ENCODE results near the gene PRKCH. TPM values are rescaled to one million over a fixed set of nuclear protein-coding genes. Genes with fewer than 3 reads are reported as not detected.

PRKCH gene
- total and polyA plus RNA-seq, 10 of the 15 experiments (the other 5 are each of a cell fraction or from before 2014, with no cell fraction given): 10.7 to 140 (median 33.2) TPM

GRCh38 chr14:61438860-61439765, 117.7 kb downstream of the PRKCH start:
- peak overlapping the region; percentile 54 for H3K4me3 ChIP-seq
- peaks cover 40% of the 10 kb centered on the region for H3K4me1 ChIP-seq (ENCODE audit: control insufficient read depth, insufficient read depth, low read length)
- peak overlapping the region; percentile 84 for H3K4me2 ChIP-seq (ENCODE audit: control insufficient read depth, insufficient read depth)
- POLR2A ChIA-PET: interaction anchor here (1.0 to 9.4 kb wide), 5 partner anchors 36 to 117 kb away, joined by 3 to 66 read pairs (median 4); partner anchors contain the start of gene PRKCH
- intact Hi-C loops (cut with micrococcal nuclease; ENCODE audit: unreplicated experiment) (loop anchor here (1.0 to 5.0 kb wide), 4 partner anchors 51 to 142 kb away; no protein-coding TSS in a partner anchor), in situ Hi-C loops (cut with MboI) (loop anchor here (25.0 kb wide), 1 partner anchor 127 kb away; the partner anchor contains the start of gene PRKCH)
- SMC1A ChIA-PET (ENCODE audit: uncharacterized antibody, unreplicated experiment): interaction anchor here (0.7 to 9.8 kb wide), 14 partner anchors 11 to 139 kb away, joined by 3 to 66 read pairs (median 8); no protein-coding TSS in a partner anchor
- FAIRE-seq (peak; percentile 57), ATAC-seq (peak; percentile 74), DNase-seq (ENCODE audit: low read depth, low spot score) (peak; percentile 90)
- H3K27ac ChIP-seq (ENCODE audit: control insufficient read depth, insufficient read depth): peak overlapping the region; percentile 93
- no peaks in the 10 kb centered on the region for H4K20me1 ChIP-seq (ENCODE audit: control insufficient read depth, insufficient read depth)
- RAD21 ChIA-PET (ENCODE audit: unreplicated experiment): interaction anchor here (0.5 to 9.4 kb wide), 11 partner anchors 12 to 143 kb away, joined by 3 to 87 read pairs (median 5); no protein-coding TSS in a partner anchor
- H3K9ac ChIP-seq (ENCODE audit: control insufficient read depth, insufficient read depth, low read length): peak overlapping the region; percentile 71
- BruUV-seq (replicated peaks): no TSS peak
- H3K79me2 ChIP-seq (ENCODE audit: control insufficient read depth, insufficient read depth, low read length): peaks cover 63% of the 10 kb centered on the region
- no peaks in the 10 kb centered on the region; the same call in 2 of the 3 replicates for H3K9me3 ChIP-seq (replicated peaks; ENCODE audit: control insufficient read depth, insufficient read depth, low read length)
- H3K27me3 ChIP-seq (replicated peaks in 1 of 2; ENCODE audit: control insufficient read depth in 2 of 2, insufficient read depth in 2 of 2, low read length in 1 of 2): no peaks in the 10 kb centered on the region
- CTCF ChIA-PET: interaction anchor here (0.9 to 1.4 kb wide), 5 partner anchors 11 to 399 kb away, joined by 3 to 4 read pairs (median 3); no protein-coding TSS in a partner anchor
- H3K36me3 ChIP-seq (ENCODE audit: control insufficient read depth in 2 of 2, insufficient read depth in 2 of 2, low read length in 1 of 2): peaks cover 0 to 4% of the 10 kb centered on the region in 2 experiments; a peak in 3 of 4 replicates
- peak overlapping the region; percentile 49; the same call in 1 of the 2 replicates for H2AFZ ChIP-seq (ENCODE audit: control insufficient read depth, low read depth, low read length)
- 6% methylated on average over 12 of the region's 12 CpGs for WGBS (ENCODE audit: insufficient coverage, insufficient replicate concordance, low lambda C conversion rate, missing lambda C conversion rate)
- TF ChIP-seq ZBTB11 (CRISPR knock-in tag; IDR thresholded peaks at IDR 0.05) (no peak), HSF1 (IDR thresholded peaks at IDR 0.05; ENCODE audit: low read depth, low read length) (no peak), ZBTB4 (CRISPR knock-in tag; IDR thresholded peaks at IDR 0.05) (no peak), MTA3 (IDR thresholded peaks at IDR 0.05; ENCODE audit: borderline replicate concordance, low read length) (peak; percentile 24; the same call in 1 of the 2 replicates), SMARCA5 (IDR thresholded peaks at IDR 0.05) (0 out of 2 replicates have a peak, but pooled peaks have one; percentile 8), EGR1 (IDR thresholded peaks at IDR 0.05; ENCODE audit: borderline replicate concordance in 1 of 2, low read depth in 2 of 2, low read length in 2 of 2) (no peak), ELK1 (IDR thresholded peaks at IDR 0.05; ENCODE audit: low read depth, low read length) (no peak), RCOR1 (conservative IDR thresholded peaks at IDR 0.05; ENCODE audit: low read depth, low read length) (no peak), NBN (IDR thresholded peaks at IDR 0.05) (peak; percentile 85), ZNF207 (IDR thresholded peaks at IDR 0.05; ENCODE audit: borderline replicate concordance) (0 out of 2 replicates have a peak, but pooled peaks have one; percentile 56), NFYB (IDR thresholded peaks at IDR 0.05; ENCODE audit: insufficient read depth, low read depth, low read length) (no peak)

All from GM12878 (cell line).